ENCODE measurements around the gene HYPK.
"Not testable (repeated sequence)": the region's sequence is repeated elsewhere in the genome, so short reads cannot be mapped to it uniquely, and the experiment has no call there.

HYPK gene

GRCh38 chr15:43821505-43821904 is 21.1 kb downstream of the HYPK start:
- H3K27me3 ChIP-seq: no peaks in the 10 kb centered on the region
- H3K36me3 ChIP-seq: peaks cover 46% of the 10 kb centered on the region
- peak overlapping the region; percentile 87 for H3K4me2 ChIP-seq
- no peak overlapping the region for H3K9ac ChIP-seq
- H4K20me1 ChIP-seq: peaks cover 41% of the 10 kb centered on the region
- no peak overlapping the region for H3K27ac ChIP-seq
- H3K9me3 ChIP-seq: no peaks in the 10 kb centered on the region
- H3K4me3 ChIP-seq: no peak overlapping the region
- peaks cover 61% of the 10 kb centered on the region for H3K4me1 ChIP-seq
- TF ChIP-seq Cebpa-rat (IDR thresholded peaks at IDR 0.05): no peak

- peaks cover 15% of the 10 kb centered on the region for H4K20me1 ChIP-seq
- peak within 1 kb of the TSS; percentile 90 for H3K9ac ChIP-seq
- peaks cover 67% of the 10 kb centered on the region for H3K4me1 ChIP-seq
- peak within 1 kb of the TSS; percentile 87 for H3K4me2 ChIP-seq
- TF ChIP-seq Cebpa-rat (IDR thresholded peaks at IDR 0.05): no peak
- peak within 1 kb of the TSS; percentile 88 for H3K27ac ChIP-seq
- H3K27me3 ChIP-seq: no peaks in the 10 kb centered on the region
- peaks cover 25% of the 10 kb centered on the region for H3K36me3 ChIP-seq
- peak within 1 kb of the TSS; percentile 82 for H3K4me3 ChIP-seq
- H3K9me3 ChIP-seq: no peaks in the 10 kb centered on the region
Measured at GRCh38 chr15:43824302-43825246, 24.2 kb downstream of the HYPK start, which contains the start of gene MFAP1. MFAP1 (minus strand) TSS chr15:43824690; CDS start chr15:43824569, 121 bp downstream.

- H3K4me2 ChIP-seq: peak overlapping the region; percentile 87
- not testable (repeated sequence) for H3K9ac ChIP-seq, H4K20me1 ChIP-seq, H3K27ac ChIP-seq, H3K9me3 ChIP-seq, H3K27me3 ChIP-seq
- peaks cover 26% of the 10 kb centered on the region for H3K36me3 ChIP-seq
- peaks cover 74% of the 10 kb centered on the region for H3K4me1 ChIP-seq
- 0 out of 2 replicates have a peak overlapping the region, but pooled peaks have one; percentile 82 for H3K4me3 ChIP-seq
Measured at GRCh38 chr15:43825305-43825704, 24.9 kb downstream of the HYPK start.

GRCh38 chr15:43826029-43826507 is 25.7 kb downstream of the HYPK start:
- peaks cover 82% of the 10 kb centered on the region for H3K4me1 ChIP-seq
- peak overlapping the region; percentile 84 for H3K27ac ChIP-seq
- H3K27me3 ChIP-seq: no peaks in the 10 kb centered on the region
- no peaks in the 10 kb centered on the region for H3K9me3 ChIP-seq
- H3K36me3 ChIP-seq: peaks cover 20% of the 10 kb centered on the region; the same call in 1 of the 2 replicates
- peak overlapping the region; percentile 76 for H3K4me3 ChIP-seq
- H3K4me2 ChIP-seq: peak overlapping the region; percentile 82
- H4K20me1 ChIP-seq: peaks cover under 1% of the 10 kb centered on the region; the same call in 1 of the 2 replicates
- peak overlapping the region; percentile 85 for H3K9ac ChIP-seq
- TF ChIP-seq Cebpa-rat (IDR thresholded peaks at IDR 0.05): no peak

- peak within 1 kb of the TSS; percentile 84 for H3K27ac ChIP-seq
- no peaks in the 10 kb centered on the region for H3K27me3 ChIP-seq
- peak within 1 kb of the TSS; percentile 85 for H3K9ac ChIP-seq
- H4K20me1 ChIP-seq: peaks cover 1% of the 10 kb centered on the region; the same call in 1 of the 2 replicates
- H3K36me3 ChIP-seq: peaks cover 20% of the 10 kb centered on the region; the same call in 1 of the 2 replicates
- peaks cover 85% of the 10 kb centered on the region for H3K4me1 ChIP-seq
- TF ChIP-seq Cebpa-rat (IDR thresholded peaks at IDR 0.05): no peak
- H3K9me3 ChIP-seq: no peaks in the 10 kb centered on the region
- H3K4me3 ChIP-seq: peak within 1 kb of the TSS; percentile 76
- H3K4me2 ChIP-seq: peak within 1 kb of the TSS; percentile 82
Measured at GRCh38 chr15:43826508-43827341, 26.3 kb downstream of the HYPK start, which contains the start of gene WDR76. WDR76 (plus strand) TSS chr15:43827002; CDS start chr15:43827033, 31 bp downstream.

GRCh38 chr15:43828061-43828657 is 27.8 kb downstream of the HYPK start:
- peak overlapping the region; percentile 82 for H3K4me2 ChIP-seq
- H4K20me1 ChIP-seq: peaks cover 13% of the 10 kb centered on the region
- H3K9ac ChIP-seq: peak overlapping the region; percentile 85
- H3K36me3 ChIP-seq: peaks cover 22% of the 10 kb centered on the region; the same call in 1 of the 2 replicates
- peak overlapping the region; percentile 76 for H3K4me3 ChIP-seq
- H3K27me3 ChIP-seq: no peaks in the 10 kb centered on the region
- H3K9me3 ChIP-seq: no peaks in the 10 kb centered on the region
- no peak for TF ChIP-seq Cebpa-rat (IDR thresholded peaks at IDR 0.05)
- peaks cover 82% of the 10 kb centered on the region for H3K4me1 ChIP-seq
- H3K27ac ChIP-seq: peak overlapping the region; percentile 84; the same call in 1 of the 2 replicates

- H3K9ac ChIP-seq, H3K27me3 ChIP-seq, H3K27ac ChIP-seq, H3K4me3 ChIP-seq, H3K9me3 ChIP-seq: not testable (repeated sequence)
- Histone ChIP-seq H3K4me1 (peaks cover 72% of the 10 kb centered on the region), H3K4me2 (peak overlapping the region; percentile 82), H4K20me1 (peaks cover 13% of the 10 kb centered on the region; the same call in 1 of the 2 replicates), H3K36me3 (peaks cover 37% of the 10 kb centered on the region)
Measured at GRCh38 chr15:43829951-43830540, 29.6 kb downstream of the HYPK start.

- peak overlapping the region; percentile 82 for H3K4me2 ChIP-seq
- not testable (repeated sequence) for H3K9ac ChIP-seq, H3K9me3 ChIP-seq, H3K4me3 ChIP-seq, H3K27me3 ChIP-seq
- H3K36me3 ChIP-seq: peaks cover 45% of the 10 kb centered on the region
- H3K4me1 ChIP-seq: peaks cover 66% of the 10 kb centered on the region
- peaks cover 13% of the 10 kb centered on the region; the same call in 1 of the 2 replicates for H4K20me1 ChIP-seq
- H3K27ac ChIP-seq: peak overlapping the region; percentile 46; the same call in 1 of the 2 replicates
Measured at GRCh38 chr15:43830691-43831275, 30.4 kb downstream of the HYPK start.

- H3K27ac ChIP-seq, H3K9ac ChIP-seq, H3K27me3 ChIP-seq, H3K9me3 ChIP-seq, H3K4me3 ChIP-seq: not testable (repeated sequence)
- Histone ChIP-seq H4K20me1 (peaks cover 13% of the 10 kb centered on the region; the same call in 1 of the 2 replicates), H3K36me3 (peaks cover 53% of the 10 kb centered on the region), H3K4me1 (peaks cover 60% of the 10 kb centered on the region), H3K4me2 (peak overlapping the region; percentile 82; the same call in 1 of the 2 replicates)
Measured at GRCh38 chr15:43831519-43832052, 31.2 kb downstream of the HYPK start.

GRCh38 chr15:43832485-43832884 is 32.1 kb downstream of the HYPK start:
- H3K4me3 ChIP-seq, H3K27me3 ChIP-seq, H3K9me3 ChIP-seq, H3K9ac ChIP-seq, H3K27ac ChIP-seq: not testable (repeated sequence)
- Histone ChIP-seq H3K4me2 (peak overlapping the region; percentile 16; the same call in 1 of the 2 replicates), H3K36me3 (peaks cover 62% of the 10 kb centered on the region), H4K20me1 (peaks cover 13% of the 10 kb centered on the region; the same call in 1 of the 2 replicates), H3K4me1 (peaks cover 54% of the 10 kb centered on the region)

Data from BLaER1 (cell line).